Common myeloid progenitor, CD34-positive (primary cell): ENCODE measurements around the gene CDK10.
A peak's percentile ranks its signal among the peaks of the same experiment; 100 is the strongest.

Experiments
- CTCF ChIA-PET: fragments of 350-600 bp; sonication (Branson Sonifier 250); formaldehyde crosslinking; loops from one replicate; lab custom pipeline; 2021; ENCODE audit warnings: antibody characterized with exemption; lab: Charles Lee
- POLR2A ChIA-PET: fragments of 350-600 bp; sonication (Branson Sonifier 250); formaldehyde crosslinking; loops from one replicate; lab custom pipeline; 2021; ENCODE audit warnings: antibody characterized with exemption; lab: Charles Lee
- DNase-seq, 3 donors: peaks; one replicate each; pipeline versions ENCODE4 v3.0.0 to v3.0.0-alpha.2; 2013
- H3K27ac ChIP-seq, 2 experiments: 1 replicate in 1 of 2; 2 replicates in 1 of 2; pipeline ENCODE4 v1.7.0; 2013; ENCODE audit warnings: inconsistent platforms in 2 of 2, low read length in 2 of 2, mild to moderate bottlenecking in 2 of 2, low read depth in 1 of 2, moderate library complexity in 1 of 2; ENCODE audit not compliant: severe bottlenecking in 2 of 2, insufficient read depth in 1 of 2, poor library complexity in 1 of 2
- H3K27me3 ChIP-seq, 5 experiments: replicated peaks in 2 of 5; 1 replicate in 3 of 5; 2 replicates in 2 of 5; pipeline versions ENCODE4 v1.6.1 to v1.7.0; 2013; ENCODE audit warnings: low read length in 4 of 5, mild to moderate bottlenecking in 2 of 5, moderate library complexity in 2 of 5, inconsistent platforms in 1 of 5; ENCODE audit not compliant: insufficient read depth in 5 of 5, control insufficient read depth in 4 of 5
- H3K36me3 ChIP-seq, 4 experiments: 1 replicate in 2 of 4; 2 replicates in 2 of 4; pipeline versions ENCODE4 v1.6.1 to v1.7.0; 2013; ENCODE audit warnings: low read length in 3 of 4, control low read depth in 1 of 4, mild to moderate bottlenecking in 1 of 4; ENCODE audit not compliant: control insufficient read depth in 4 of 4, insufficient read depth in 4 of 4
- H3K4me1 ChIP-seq, 4 experiments: 1 replicate in 3 of 4; 2 replicates in 1 of 4; pipeline versions ENCODE4 v1.6.1 to v1.7.1; 2013; ENCODE audit warnings: low read length in 3 of 4, mild to moderate bottlenecking in 3 of 4, control low read depth in 1 of 4, inconsistent platforms in 1 of 4, moderate library complexity in 1 of 4; ENCODE audit not compliant: control insufficient read depth in 4 of 4, insufficient read depth in 4 of 4; ENCODE audit errors: control extremely low read depth in 1 of 4
- H3K4me3 ChIP-seq, 7 experiments: 1 replicate in 4 of 7; 2 replicates in 3 of 7; pipeline versions ENCODE4 v1.5.1 to v1.7.0; 2013; ENCODE audit warnings: mild to moderate bottlenecking in 7 of 7, low read length in 6 of 7, moderate library complexity in 6 of 7, inconsistent platforms in 2 of 7, low read depth in 2 of 7, control low read depth in 1 of 7; ENCODE audit not compliant: insufficient read depth in 4 of 7, control insufficient read depth in 1 of 7; ENCODE audit errors: extremely low read depth in 1 of 7
- H3K9me3 ChIP-seq, 5 experiments: 1 replicate in 4 of 5; 2 replicates in 1 of 5; pipeline versions ENCODE4 v1.6.1 to v1.7.1; 2013; ENCODE audit warnings: low read length in 4 of 5, mild to moderate bottlenecking in 2 of 5, inconsistent platforms in 1 of 5, low read depth in 1 of 5, moderate library complexity in 1 of 5; ENCODE audit not compliant: control insufficient read depth in 4 of 5, insufficient read depth in 2 of 5; ENCODE audit errors: control extremely low read depth in 1 of 5
- WGBS: methylation state at CpG from one replicate; pipeline ENCODE4 v1.1.5; 2013; ENCODE audit not compliant: insufficient coverage; 5-methylcytosine and 5-hydroxymethylcytosine counted together

CDK10 gene

GRCh38 chr16:89672177-89672941, 14.1 kb upstream of the CDK10 start:
- Histone ChIP-seq H3K27ac (no peak overlapping the region), H3K36me3 (no peaks in the 10 kb centered on the region), H3K4me3 (no peak overlapping the region), H3K9me3 (no peaks in the 10 kb centered on the region), H3K4me1 (peaks cover 0 to 19% (median 15%) of the 10 kb centered on the region in 4 experiments), H3K27me3 (no peaks in the 10 kb centered on the region)
- CTCF ChIA-PET, result no interaction called here
- no peak for DNase-seq
- POLR2A ChIA-PET, result no interaction called here
- 94% methylated on average over 14 of the region's 16 CpGs for WGBS

DNA sequence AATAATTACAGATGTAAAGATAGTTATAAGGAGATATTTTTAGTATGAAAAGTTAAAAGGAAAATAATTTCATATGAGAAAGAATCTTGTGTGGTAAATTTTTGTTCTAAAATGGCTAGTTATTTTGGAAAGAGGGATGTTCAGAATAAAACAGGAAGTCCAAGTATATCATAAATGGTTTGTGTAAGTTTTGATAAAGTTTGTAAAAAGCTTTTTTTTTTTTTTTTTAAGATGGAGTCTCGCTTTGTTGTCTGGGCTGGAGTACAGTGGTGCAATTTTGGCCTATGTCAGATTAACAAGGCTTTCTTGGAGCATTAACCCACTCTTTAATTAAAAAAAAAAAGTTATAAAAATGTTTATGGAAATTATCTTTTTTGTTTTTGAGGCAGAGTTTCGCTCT, 8.2 kb upstream of the CDK10 start:
- 100% methylated on average over 1 of the region's 2 CpGs for WGBS
- POLR2A ChIA-PET, result no interaction called here
- CTCF ChIA-PET, result no interaction called here
- Histone ChIP-seq H3K4me1 (no peaks in the 10 kb centered on the region), H3K27ac (no peak overlapping the region), H3K27me3 (no peaks in the 10 kb centered on the region), H3K4me3 (no peak overlapping the region), H3K9me3 (peaks cover 0 to 3% (median 0%) of the 10 kb centered on the region in 5 experiments), H3K36me3 (no peaks in the 10 kb centered on the region)
- peak in 2 of 3 donors; percentile 28 to 36 for DNase-seq

GRCh38 chr16:89685916-89686315, 573 bp upstream of the CDK10 start:
- CTCF ChIA-PET, result interaction anchor here (1.2 to 2.8 kb wide), 3 partner anchors 10 to 14 kb away, joined by 4 to 11 read pairs (median 4); no protein-coding TSS in a partner anchor

GRCh38 chr16:89687092-89687940, 827 bp downstream of the CDK10 start:
- H3K4me1 ChIP-seq, result peaks cover 0 to 14% (median 12%) of the 10 kb centered on the region in 4 experiments
- H3K9me3 ChIP-seq, result peaks cover 0 to 6% (median 0%) of the 10 kb centered on the region in 5 experiments
- POLR2A ChIA-PET, result interaction anchor here (0.5 to 1.1 kb wide), 3 partner anchors 19 to 78 kb away, joined by 3 to 6 read pairs (median 3); no protein-coding TSS in a partner anchor
- H3K4me3 ChIP-seq, result peak overlapping the region; percentile 64 to 90 (median 77)
- DNase-seq, result peak; percentile 26 to 54 (median 39)
- H3K36me3 ChIP-seq, result peaks cover 0 to 36% (median 17%) of the 10 kb centered on the region in 4 experiments
- CTCF ChIA-PET, result interaction anchor here (2.8 kb wide), 1 partner anchor 12 kb away, joined by 11 read pairs; no protein-coding TSS in a partner anchor
- H3K27me3 ChIP-seq, result no peaks in the 10 kb centered on the region
- H3K27ac ChIP-seq, result peak overlapping the region; percentile 15 to 81
- WGBS, result 22% methylated on average over 39 of the region's 42 CpGs

More at GRCh38 chr16:89685916-89686315, 573 bp upstream of the CDK10 start:
- no CpG with 5 or more reads among the region's 1 CpG for WGBS
- H3K9me3 ChIP-seq, result peaks cover 0 to 6% (median 0%) of the 10 kb centered on the region in 5 experiments
- H3K27ac ChIP-seq, result no peak overlapping the region
- H3K4me3 ChIP-seq, result no peak overlapping the region
- H3K27me3 ChIP-seq, result no peaks in the 10 kb centered on the region
- POLR2A ChIA-PET, result interaction anchor here (0.6 to 1.1 kb wide), 3 partner anchors 9 to 17 kb away, joined by 4 to 6 read pairs (median 4); no protein-coding TSS in a partner anchor
- peaks cover 0 to 14% (median 12%) of the 10 kb centered on the region in 4 experiments for H3K4me1 ChIP-seq
- DNase-seq, result no peak
- H3K36me3 ChIP-seq, result peaks cover 0 to 23% (median 9%) of the 10 kb centered on the region in 4 experiments

DNA sequence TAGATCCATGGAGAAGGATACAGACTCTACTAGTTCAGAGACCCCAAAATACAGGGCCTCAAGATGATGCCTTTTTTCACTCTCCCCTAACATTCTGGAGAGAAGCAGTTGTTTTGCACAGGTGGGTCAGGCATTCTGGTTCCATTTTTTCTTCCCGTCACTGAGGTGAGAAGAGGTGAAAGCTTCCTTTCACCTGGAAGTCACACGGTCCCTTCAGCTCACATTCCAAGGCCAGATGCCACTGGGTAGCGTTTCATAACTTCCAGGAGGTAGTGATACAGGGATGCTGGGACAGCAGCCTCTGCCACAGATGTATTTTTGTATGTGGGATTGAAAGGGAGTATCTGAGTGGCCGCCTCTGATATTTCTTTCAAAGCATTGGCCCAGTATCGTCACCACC, 1.9 kb downstream of the CDK10 start:
- H3K4me1 ChIP-seq, result peaks cover 0 to 14% (median 12%) of the 10 kb centered on the region in 4 experiments
- no peaks in the 10 kb centered on the region for H3K27me3 ChIP-seq
- CTCF ChIA-PET, result interaction anchor here (1.3 kb wide), 1 partner anchor 104 kb away, joined by 3 read pairs; no protein-coding TSS in a partner anchor
- H3K36me3 ChIP-seq, result peaks cover 0 to 43% (median 22%) of the 10 kb centered on the region in 4 experiments
- no peak overlapping the region for H3K27ac ChIP-seq
- POLR2A ChIA-PET, result no interaction called here
- DNase-seq, result no peak
- peaks cover 0 to 6% (median 0%) of the 10 kb centered on the region in 5 experiments for H3K9me3 ChIP-seq
- WGBS, result 96% methylated on average over 3 of the region's 5 CpGs
- H3K4me3 ChIP-seq, result no peak overlapping the region

GRCh38 chr16:89689142-89689541, 2.7 kb downstream of the CDK10 start:
- H3K36me3 ChIP-seq, result peaks cover 3 to 50% (median 26%) of the 10 kb centered on the region in 4 experiments
- H3K27me3 ChIP-seq, result no peaks in the 10 kb centered on the region
- no peak overlapping the region for H3K4me3 ChIP-seq
- 97% methylated on average over 12 of the region's 13 CpGs for WGBS
- no peak overlapping the region for H3K27ac ChIP-seq
- peaks cover 0 to 14% (median 12%) of the 10 kb centered on the region in 4 experiments for H3K4me1 ChIP-seq
- peaks cover 0 to 6% (median 0%) of the 10 kb centered on the region in 5 experiments for H3K9me3 ChIP-seq
- ChIA-PET CTCF (interaction anchor here (0.6 to 2.1 kb wide), 4 partner anchors 10 to 103 kb away, joined by 3 to 9 read pairs (median 3); no protein-coding TSS in a partner anchor), POLR2A (no interaction called here)
- DNase-seq, result no peak
